Measurements from ENCODE around the gene DMBX1.
A peak's percentile ranks its signal among the peaks of the same experiment; 100 is the strongest.

DMBX1 gene

GRCh38 chr1:46486432-46487015 lies 3.1 kb upstream of the DMBX1 start:
- Histone ChIP-seq H3K27ac (ENCODE audit: low read depth, low read length) (no peak overlapping the region), H3K79me2 (ENCODE audit: control insufficient read depth, low read length) (no peaks in the 10 kb centered on the region), H3K9me2 (replicated peaks; ENCODE audit: control insufficient read depth, low read length) (no peaks in the 10 kb centered on the region), H3F3A (ENCODE audit: control insufficient read depth, insufficient read depth) (no peaks in the 10 kb centered on the region), H3K4me2 (ENCODE audit: low read length) (no peak overlapping the region), H3K27me3 (ENCODE audit: control insufficient read depth, low read length) (peaks cover 41% of the 10 kb centered on the region), H3K36me3 (ENCODE audit: control insufficient read depth, low read length) (no peaks in the 10 kb centered on the region), H4K20me1 (ENCODE audit: control insufficient read depth, insufficient read depth, low read depth, low read length) (no peaks in the 10 kb centered on the region), H3K4me1 (ENCODE audit: control insufficient read depth, low read length) (no peaks in the 10 kb centered on the region), H3K4me3 (ENCODE audit: low read length) (no peak overlapping the region), H3K9me3 (ENCODE audit: control insufficient read depth, insufficient read depth, low read length) (no peaks in the 10 kb centered on the region)
- TF ChIP-seq EZH2phosphoT487 (IDR thresholded peaks at IDR 0.05; ENCODE audit: borderline replicate concordance, low read length) (no peak), CTCF (IDR thresholded peaks at IDR 0.05; ENCODE audit: low read depth, low read length, poor library complexity, severe bottlenecking) (no peak)

GRCh38 chr1:46487818-46488218 lies 1.8 kb upstream of the DMBX1 start:
- Histone ChIP-seq H3K4me3 (ENCODE audit: low read length) (no peak overlapping the region), H3K27me3 (ENCODE audit: control insufficient read depth, low read length) (peaks cover 54% of the 10 kb centered on the region), H3K4me2 (ENCODE audit: low read length) (no peak overlapping the region), H3K36me3 (ENCODE audit: control insufficient read depth, low read length) (no peaks in the 10 kb centered on the region), H3F3A (ENCODE audit: control insufficient read depth, insufficient read depth) (no peaks in the 10 kb centered on the region), H3K9me2 (replicated peaks; ENCODE audit: control insufficient read depth, low read length) (no peaks in the 10 kb centered on the region), H3K27ac (ENCODE audit: low read depth, low read length) (no peak overlapping the region), H3K9me3 (ENCODE audit: control insufficient read depth, insufficient read depth, low read length) (no peaks in the 10 kb centered on the region), H4K20me1 (ENCODE audit: control insufficient read depth, insufficient read depth, low read depth, low read length) (no peaks in the 10 kb centered on the region), H3K79me2 (ENCODE audit: control insufficient read depth, low read length) (no peaks in the 10 kb centered on the region), H3K4me1 (ENCODE audit: control insufficient read depth, low read length) (no peaks in the 10 kb centered on the region)
- TF ChIP-seq CTCF (IDR thresholded peaks at IDR 0.05; ENCODE audit: low read depth, low read length, poor library complexity, severe bottlenecking), result peak; percentile 50
- TF ChIP-seq EZH2phosphoT487 (IDR thresholded peaks at IDR 0.05; ENCODE audit: borderline replicate concordance, low read length), result no peak

- no peaks in the 10 kb centered on the region for H3K9me2 ChIP-seq (replicated peaks; ENCODE audit: control insufficient read depth, low read length)
- no peak overlapping the region for H3K4me2 ChIP-seq (ENCODE audit: low read length)
- H3K9me3 ChIP-seq (ENCODE audit: control insufficient read depth, insufficient read depth, low read length), result no peaks in the 10 kb centered on the region
- no peaks in the 10 kb centered on the region for H3F3A ChIP-seq (ENCODE audit: control insufficient read depth, insufficient read depth)
- no peaks in the 10 kb centered on the region for H3K36me3 ChIP-seq (ENCODE audit: control insufficient read depth, low read length)
- H3K4me3 ChIP-seq (ENCODE audit: low read length), result no peak overlapping the region
- H3K27ac ChIP-seq (ENCODE audit: low read depth, low read length), result no peak overlapping the region
- H3K27me3 ChIP-seq (ENCODE audit: control insufficient read depth, low read length), result peaks cover 60% of the 10 kb centered on the region
- no peaks in the 10 kb centered on the region for H3K79me2 ChIP-seq (ENCODE audit: control insufficient read depth, low read length)
- TF ChIP-seq EZH2phosphoT487 (IDR thresholded peaks at IDR 0.05; ENCODE audit: borderline replicate concordance, low read length) (no peak), CTCF (IDR thresholded peaks at IDR 0.05; ENCODE audit: low read depth, low read length, poor library complexity, severe bottlenecking) (no peak)
- H4K20me1 ChIP-seq (ENCODE audit: control insufficient read depth, insufficient read depth, low read depth, low read length), result no peaks in the 10 kb centered on the region
- no peaks in the 10 kb centered on the region for H3K4me1 ChIP-seq (ENCODE audit: control insufficient read depth, low read length)
Measured at GRCh38 chr1:46488343-46489168, 1.1 kb upstream of the DMBX1 start.
